ENCODE measurements around the gene PDK1. TPM values are rescaled to one million over a fixed set of nuclear protein-coding genes. Genes with fewer than 3 reads are reported as not detected.
"Not testable (repeated sequence)": the region's sequence is repeated elsewhere in the genome, so short reads cannot be mapped to it uniquely, and the experiment has no call there.

Gene PDK1
- total and polyA plus RNA-seq, 9 donors, result 11.5 to 25.4 (median 16.5) TPM

DNA sequence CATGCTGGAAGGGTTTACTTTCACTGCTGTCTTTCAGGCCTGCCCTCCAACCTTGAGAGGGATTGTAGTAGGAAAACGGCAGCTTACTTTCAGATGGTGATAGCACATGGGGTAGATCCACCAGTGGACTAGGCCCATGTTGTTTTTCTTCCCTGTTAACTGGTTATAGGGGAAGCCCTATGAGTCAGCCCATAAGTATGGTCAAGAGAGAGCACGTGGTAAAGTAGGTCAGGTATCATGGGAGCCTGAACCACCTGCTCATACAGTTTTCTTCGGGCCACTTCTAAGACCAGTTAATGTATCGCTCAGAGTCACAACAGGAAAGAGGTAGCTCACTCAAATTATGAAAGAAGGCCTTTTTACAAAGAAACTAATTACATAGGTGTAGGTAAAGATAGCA lies 33.0 kb downstream of the PDK1 start:
- no peak overlapping the region for H3K4me3 ChIP-seq (ENCODE audit: low read length)
- WGBS (ENCODE audit: insufficient coverage), result 70% methylated on average over 1 of the region's 4 CpGs
- no peaks in the 10 kb centered on the region for H3K4me1 ChIP-seq (ENCODE audit: control insufficient read depth, insufficient read depth, low read length)
- H3K27me3 ChIP-seq (ENCODE audit: control insufficient read depth, insufficient read depth, low read length), result no peaks in the 10 kb centered on the region
- no peaks in the 10 kb centered on the region for H3K9me3 ChIP-seq (replicated peaks; ENCODE audit: control insufficient read depth, low read depth, low read length)
- H3K27ac ChIP-seq (ENCODE audit: low read length), result no peak overlapping the region
- no peak for DNase-seq
- H3K36me3 ChIP-seq (ENCODE audit: control insufficient read depth, insufficient read depth, low read length), result peaks cover 15% of the 10 kb centered on the region

DNA sequence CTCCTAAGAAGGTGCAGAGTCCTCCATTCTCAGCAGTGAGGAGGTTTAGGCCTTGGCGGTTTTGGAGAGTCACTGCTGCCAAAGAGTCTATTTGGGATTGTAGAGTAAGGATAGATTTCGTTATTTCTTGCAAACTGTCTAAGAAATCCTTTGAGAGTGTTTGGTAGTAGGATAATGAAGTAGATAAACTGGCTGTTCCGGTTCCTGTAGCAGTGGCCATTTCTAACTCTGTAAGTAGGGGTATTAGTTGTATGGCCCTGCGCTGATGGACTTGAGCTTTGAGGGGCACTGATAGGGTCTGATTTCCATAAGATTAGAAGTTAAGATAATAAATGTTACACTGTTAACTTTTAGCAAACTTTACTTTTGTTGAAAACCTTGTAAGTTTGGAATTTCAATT lies 35.5 kb downstream of the PDK1 start:
- not testable (repeated sequence) for H3K27me3 ChIP-seq (ENCODE audit: control insufficient read depth, insufficient read depth, low read length); DNase-seq; H3K27ac ChIP-seq (ENCODE audit: low read length); H3K4me1 ChIP-seq (ENCODE audit: control insufficient read depth, insufficient read depth, low read length); H3K4me3 ChIP-seq (ENCODE audit: low read length); H3K9me3 ChIP-seq (replicated peaks; ENCODE audit: control insufficient read depth, low read depth, low read length)
- 94% methylated on average over 2 of the region's 4 CpGs for WGBS (ENCODE audit: insufficient coverage)
- peaks cover 12% of the 10 kb centered on the region for H3K36me3 ChIP-seq (ENCODE audit: control insufficient read depth, insufficient read depth, low read length)

DNA sequence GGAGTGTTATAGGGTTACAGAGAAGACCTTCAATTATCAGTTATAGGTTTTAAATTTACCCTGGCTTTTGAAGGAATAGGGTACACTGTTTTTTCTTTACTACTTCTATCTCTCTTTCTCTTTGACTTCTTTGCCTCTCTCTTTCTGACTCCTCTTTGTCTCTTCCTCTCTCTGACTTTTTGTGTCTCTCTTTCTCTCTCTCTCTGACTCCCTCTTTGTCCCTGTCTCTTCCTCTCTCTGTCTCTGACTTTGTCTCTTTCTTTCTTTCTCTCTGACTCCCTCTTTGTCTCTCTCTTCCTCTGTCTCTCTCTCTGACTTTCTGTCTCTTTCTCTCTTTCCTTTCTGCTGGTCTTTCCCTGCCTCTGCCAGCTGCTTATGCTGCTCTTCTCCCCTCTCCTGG lies 36.3 kb downstream of the PDK1 start:
- H3K9me3 ChIP-seq (replicated peaks; ENCODE audit: control insufficient read depth, low read depth, low read length); DNase-seq; H3K27ac ChIP-seq (ENCODE audit: low read length); H3K36me3 ChIP-seq (ENCODE audit: control insufficient read depth, insufficient read depth, low read length); H3K4me3 ChIP-seq (ENCODE audit: low read length); H3K4me1 ChIP-seq (ENCODE audit: control insufficient read depth, insufficient read depth, low read length); H3K27me3 ChIP-seq (ENCODE audit: control insufficient read depth, insufficient read depth, low read length): not testable (repeated sequence)

DNA sequence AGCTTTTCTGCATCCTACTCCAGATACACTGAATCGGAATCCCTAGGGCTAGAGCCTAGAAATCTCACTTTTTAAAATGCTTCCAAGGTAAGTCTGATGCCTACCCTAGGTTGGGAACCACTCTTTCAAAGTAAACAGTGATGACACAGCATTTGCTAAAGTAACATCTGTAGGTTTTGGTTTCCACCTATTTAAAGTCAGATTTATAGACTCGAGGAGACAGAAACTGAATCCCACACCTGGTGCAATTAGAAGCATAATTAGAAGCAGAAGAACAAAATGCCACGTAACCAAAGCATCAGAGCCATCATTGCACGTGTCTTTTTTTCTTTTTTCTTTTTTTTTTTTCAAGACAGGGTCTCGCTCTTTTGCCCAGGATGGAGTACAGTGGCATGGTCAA lies 40.9 kb downstream of the PDK1 start:
- 60% methylated on average over 4 of the region's 5 CpGs for whole genome bisulfite sequencing (ENCODE audit: insufficient coverage)
- no peak for DNase-seq
- H3K4me3 ChIP-seq (ENCODE audit: low read length), result no peak overlapping the region
- no peaks in the 10 kb centered on the region for H3K9me3 ChIP-seq (replicated peaks; ENCODE audit: control insufficient read depth, low read depth, low read length)
- H3K36me3 ChIP-seq (ENCODE audit: control insufficient read depth, insufficient read depth, low read length), result no peaks in the 10 kb centered on the region
- no peaks in the 10 kb centered on the region for H3K27me3 ChIP-seq (ENCODE audit: control insufficient read depth, insufficient read depth, low read length)
- no peaks in the 10 kb centered on the region for H3K4me1 ChIP-seq (ENCODE audit: control insufficient read depth, insufficient read depth, low read length)
- H3K27ac ChIP-seq (ENCODE audit: low read length), result no peak overlapping the region

DNA sequence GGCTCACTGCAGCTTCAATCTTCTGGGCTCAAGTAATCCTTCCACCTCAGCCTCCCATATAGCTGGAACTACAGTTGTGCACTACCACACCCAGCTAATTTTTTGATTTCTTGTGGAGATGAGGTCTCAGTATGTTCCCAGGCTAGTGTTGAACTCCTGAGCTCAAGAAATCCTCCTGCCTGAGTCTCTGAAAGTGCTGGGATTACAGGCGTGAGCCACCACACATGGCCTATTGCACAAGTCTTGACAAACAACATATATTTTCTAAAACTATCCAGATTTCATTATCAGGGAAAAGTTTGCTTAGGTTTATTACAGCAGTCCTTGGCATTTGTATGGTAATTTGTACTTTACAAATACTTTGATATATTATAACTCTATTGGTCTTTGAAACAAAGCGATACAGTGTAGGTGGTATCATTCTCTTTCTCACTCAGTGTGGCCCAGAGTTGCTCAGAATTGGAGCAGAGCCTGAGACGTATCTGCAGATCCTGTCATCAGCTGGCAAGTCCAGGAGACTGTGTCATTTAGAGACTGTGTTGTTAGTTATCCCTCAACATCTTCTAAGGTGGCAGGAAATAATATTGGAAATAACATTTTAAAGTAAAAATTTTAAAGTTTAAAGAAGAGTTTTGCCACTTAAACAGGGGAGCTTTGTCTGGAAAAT lies 41.4 kb downstream of the PDK1 start:
- H3K9me3 ChIP-seq (replicated peaks; ENCODE audit: control insufficient read depth, low read depth, low read length), result no peaks in the 10 kb centered on the region
- WGBS (ENCODE audit: insufficient coverage), result no CpG with 5 or more reads among the region's 3 CpGs
- H3K4me1 ChIP-seq (ENCODE audit: control insufficient read depth, insufficient read depth, low read length), result no peaks in the 10 kb centered on the region
- H3K4me3 ChIP-seq (ENCODE audit: low read length), result no peak overlapping the region
- no peak for DNase-seq
- H3K27me3 ChIP-seq (ENCODE audit: control insufficient read depth, insufficient read depth, low read length), result no peaks in the 10 kb centered on the region
- no peaks in the 10 kb centered on the region for H3K36me3 ChIP-seq (ENCODE audit: control insufficient read depth, insufficient read depth, low read length)
- no peak overlapping the region for H3K27ac ChIP-seq (ENCODE audit: low read length)

DNA sequence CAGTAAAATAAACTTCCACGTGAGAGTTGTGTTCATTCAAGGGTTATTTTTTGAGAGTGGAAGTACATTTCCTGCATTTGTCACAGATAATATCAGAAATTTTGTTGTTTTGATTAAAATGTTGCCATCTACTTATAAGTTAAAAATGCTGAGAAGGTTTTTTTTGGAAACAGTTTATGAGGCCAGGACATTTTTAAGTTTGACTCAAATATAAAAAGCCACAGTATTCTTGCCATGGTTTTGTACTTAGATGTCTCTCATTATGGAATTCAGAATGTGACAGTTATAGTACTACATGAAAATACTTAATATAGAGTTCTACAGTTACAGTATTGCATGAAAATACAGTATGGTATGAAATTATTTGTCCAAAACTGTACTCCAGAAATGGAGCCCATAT lies 44.1 kb downstream of the PDK1 start:
- no peak overlapping the region for H3K4me3 ChIP-seq (ENCODE audit: low read length)
- H3K36me3 ChIP-seq (ENCODE audit: control insufficient read depth, insufficient read depth, low read length), result no peaks in the 10 kb centered on the region
- no peak overlapping the region for H3K27ac ChIP-seq (ENCODE audit: low read length)
- H3K4me1 ChIP-seq (ENCODE audit: control insufficient read depth, insufficient read depth, low read length), result no peaks in the 10 kb centered on the region
- no peak for DNase-seq
- no CpG with 5 or more reads among the region's 1 CpG for WGBS (ENCODE audit: insufficient coverage)
- no peaks in the 10 kb centered on the region for H3K9me3 ChIP-seq (replicated peaks; ENCODE audit: control insufficient read depth, low read depth, low read length)
- no peaks in the 10 kb centered on the region for H3K27me3 ChIP-seq (ENCODE audit: control insufficient read depth, insufficient read depth, low read length)

DNA sequence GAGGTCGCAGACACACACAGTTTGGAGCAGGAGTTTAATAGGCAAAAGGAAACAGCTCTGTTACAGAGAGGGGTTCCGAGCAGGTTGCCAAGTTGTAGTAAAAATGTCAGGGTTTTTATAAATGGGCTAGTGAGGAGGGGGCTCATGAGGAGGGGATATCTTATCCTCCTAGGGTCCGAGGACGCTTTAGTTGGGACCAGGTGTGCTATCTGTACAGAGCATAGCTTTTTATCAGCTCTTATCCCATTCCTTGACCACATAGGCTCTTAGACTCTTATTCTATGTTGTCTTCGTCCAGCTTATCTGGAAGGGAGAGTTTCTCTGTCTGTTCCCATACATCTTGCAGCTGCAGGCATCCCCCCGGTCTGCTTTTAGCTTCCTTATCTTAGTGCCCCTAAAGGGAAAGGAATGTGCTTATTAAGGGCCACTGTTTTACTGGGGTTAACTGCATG lies 44.7 kb downstream of the PDK1 start:
- Histone ChIP-seq H3K27me3 (ENCODE audit: control insufficient read depth, insufficient read depth, low read length) (no peaks in the 10 kb centered on the region), H3K4me1 (ENCODE audit: control insufficient read depth, insufficient read depth, low read length) (no peaks in the 10 kb centered on the region), H3K36me3 (ENCODE audit: control insufficient read depth, insufficient read depth, low read length) (no peaks in the 10 kb centered on the region), H3K4me3 (ENCODE audit: low read length) (no peak overlapping the region), H3K9me3 (replicated peaks; ENCODE audit: control insufficient read depth, low read depth, low read length) (no peaks in the 10 kb centered on the region), H3K27ac (ENCODE audit: low read length) (no peak overlapping the region)
- no peak for DNase-seq
- WGBS (ENCODE audit: insufficient coverage), result 64% methylated on average over 2 of the region's 6 CpGs

DNA sequence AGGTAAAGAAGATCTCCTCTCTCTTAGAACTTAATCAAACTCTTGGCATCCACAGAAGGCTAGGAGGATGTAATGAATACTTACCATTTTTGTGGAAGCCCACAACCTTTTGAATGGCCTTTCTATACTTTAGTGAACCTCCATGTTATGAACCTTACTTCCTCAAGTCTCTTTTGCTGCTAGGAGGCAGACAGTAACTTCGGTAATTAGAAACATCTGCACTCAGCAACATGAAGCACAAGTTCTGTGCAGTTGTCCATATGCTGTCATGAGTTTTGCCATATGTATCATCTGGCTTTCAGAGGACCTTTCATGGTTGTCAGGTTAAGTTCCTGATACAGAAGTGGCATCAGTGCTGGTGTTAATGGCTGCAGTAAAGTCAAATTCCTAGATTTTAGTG lies 50.4 kb downstream of the PDK1 start:
- no peaks in the 10 kb centered on the region for H3K36me3 ChIP-seq (ENCODE audit: control insufficient read depth, insufficient read depth, low read length)
- no peaks in the 10 kb centered on the region for H3K27me3 ChIP-seq (ENCODE audit: control insufficient read depth, insufficient read depth, low read length)
- no peaks in the 10 kb centered on the region for H3K9me3 ChIP-seq (replicated peaks; ENCODE audit: control insufficient read depth, low read depth, low read length)
- no peak overlapping the region for H3K27ac ChIP-seq (ENCODE audit: low read length)
- no peaks in the 10 kb centered on the region for H3K4me1 ChIP-seq (ENCODE audit: control insufficient read depth, insufficient read depth, low read length)
- no peak for DNase-seq
- no peak overlapping the region for H3K4me3 ChIP-seq (ENCODE audit: low read length)
- 83% methylated on average over 1 of the region's 1 CpG for WGBS (ENCODE audit: insufficient coverage)

DNA sequence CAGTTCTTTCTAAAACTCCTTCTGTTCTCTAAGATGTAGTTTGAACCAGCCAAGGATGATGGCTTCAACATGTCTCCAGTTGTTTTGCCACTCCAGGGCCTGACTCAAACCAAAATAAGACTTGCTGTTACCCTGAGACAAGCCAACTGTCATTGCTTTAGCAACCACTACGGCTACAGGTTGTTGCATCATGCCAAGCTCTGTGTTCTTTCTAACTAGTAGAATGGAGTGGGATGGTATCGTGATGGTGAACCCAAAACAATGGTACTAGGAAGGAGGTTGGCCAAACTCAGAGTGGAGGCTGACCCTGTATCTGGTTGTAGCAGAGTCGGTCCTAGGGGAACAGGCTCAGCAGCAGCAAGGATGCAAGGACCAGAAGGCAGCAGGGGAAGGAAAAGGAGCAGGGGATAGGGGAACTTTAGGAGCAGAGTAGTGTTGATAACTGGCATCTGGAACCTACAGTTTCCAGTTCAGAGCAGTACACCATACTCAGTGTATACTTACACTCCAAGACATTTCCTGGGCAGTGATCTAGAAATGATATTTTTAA lies 51.6 kb downstream of the PDK1 start:
- no peaks in the 10 kb centered on the region for H3K36me3 ChIP-seq (ENCODE audit: control insufficient read depth, insufficient read depth, low read length)
- WGBS (ENCODE audit: insufficient coverage), result 96% methylated on average over 3 of the region's 3 CpGs

DNA sequence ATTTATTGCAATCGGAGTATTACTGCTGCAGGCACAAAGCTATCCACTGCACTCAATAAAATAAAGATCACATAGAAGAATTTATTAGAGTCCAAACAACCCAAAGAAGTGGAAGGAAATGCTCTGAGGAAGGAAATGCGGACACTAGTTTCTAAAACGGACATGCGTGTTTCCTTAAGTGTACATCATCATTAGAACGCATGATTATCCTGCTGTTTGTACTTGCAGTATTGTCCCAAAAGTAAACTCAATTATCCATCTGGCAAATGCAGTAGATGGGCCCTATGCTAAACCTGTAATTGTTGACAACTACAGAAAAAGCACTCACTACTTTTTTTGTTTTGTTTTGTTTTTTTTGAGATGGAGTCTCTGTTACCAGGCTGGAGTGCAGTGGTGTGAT lies 53.6 kb downstream of the PDK1 start:
- Histone ChIP-seq H3K36me3 (ENCODE audit: control insufficient read depth, insufficient read depth, low read length) (no peaks in the 10 kb centered on the region), H3K4me3 (ENCODE audit: low read length) (no peak overlapping the region), H3K27me3 (ENCODE audit: control insufficient read depth, insufficient read depth, low read length) (no peaks in the 10 kb centered on the region), H3K4me1 (ENCODE audit: control insufficient read depth, insufficient read depth, low read length) (no peaks in the 10 kb centered on the region), H3K9me3 (replicated peaks; ENCODE audit: control insufficient read depth, low read depth, low read length) (no peaks in the 10 kb centered on the region), H3K27ac (ENCODE audit: low read length) (no peak overlapping the region)
- DNase-seq, result no peak
- no CpG with 5 or more reads among the region's 5 CpGs for WGBS (ENCODE audit: insufficient coverage)

More for the DNA sequence above, 51.6 kb downstream of the PDK1 start:
- Histone ChIP-seq H3K4me1 (ENCODE audit: control insufficient read depth, insufficient read depth, low read length) (no peaks in the 10 kb centered on the region), H3K27ac (ENCODE audit: low read length) (no peak overlapping the region), H3K27me3 (ENCODE audit: control insufficient read depth, insufficient read depth, low read length) (no peaks in the 10 kb centered on the region), H3K4me3 (ENCODE audit: low read length) (no peak overlapping the region), H3K9me3 (replicated peaks; ENCODE audit: control insufficient read depth, low read depth, low read length) (no peaks in the 10 kb centered on the region)
- no peak for DNase-seq

DNA sequence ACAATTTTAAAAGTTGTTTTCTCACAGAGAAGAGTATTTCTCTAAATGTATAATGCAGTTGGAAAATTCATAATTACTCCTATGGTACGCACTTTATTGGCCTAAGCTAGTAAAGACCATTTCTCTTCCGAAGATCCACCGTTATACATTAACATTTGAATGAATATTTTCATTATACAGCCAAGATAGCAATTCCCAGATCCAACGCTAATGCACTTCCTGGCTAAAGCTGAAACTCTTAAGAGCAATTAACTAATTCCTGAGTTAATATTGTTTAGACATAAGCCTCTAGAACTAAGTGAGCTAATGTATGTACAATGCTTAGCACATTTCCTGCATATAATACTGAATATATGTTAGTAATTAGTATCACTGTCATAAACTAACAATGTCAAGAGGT lies 56.2 kb downstream of the PDK1 start:
- no peaks in the 10 kb centered on the region for H3K4me1 ChIP-seq (ENCODE audit: control insufficient read depth, insufficient read depth, low read length)
- H3K4me3 ChIP-seq (ENCODE audit: low read length), result no peak overlapping the region
- DNase-seq, result no peak
- H3K9me3 ChIP-seq (replicated peaks; ENCODE audit: control insufficient read depth, low read depth, low read length), result no peaks in the 10 kb centered on the region
- no peaks in the 10 kb centered on the region for H3K36me3 ChIP-seq (ENCODE audit: control insufficient read depth, insufficient read depth, low read length)
- no peak overlapping the region for H3K27ac ChIP-seq (ENCODE audit: low read length)
- no CpG with 5 or more reads among the region's 4 CpGs for WGBS (ENCODE audit: insufficient coverage)
- no peaks in the 10 kb centered on the region for H3K27me3 ChIP-seq (ENCODE audit: control insufficient read depth, insufficient read depth, low read length)
